HG03469 (cell line): ENCODE data around the gene RIMBP3C.
A peak's percentile ranks its signal among the peaks of the same experiment; 100 is the strongest.
"Not testable (repeated sequence)": the region's sequence is repeated elsewhere in the genome, so short reads cannot be mapped to it uniquely, and the experiment has no call there.

Experiments used
- ATAC-seq: cut with Tn5 transposase; IDR thresholded peaks from one replicate; pipeline ENCODE4 v1.9.1; 2021; ENCODE audit warnings: mild to moderate bottlenecking, moderate library complexity, moderate number of reproducible peaks; ENCODE audit not compliant: unreplicated experiment

The RIMBP3C gene

GRCh38 chr22:21551361-21551760, at the start of gene RIMBP3C:
RIMBP3C (minus strand) TSS chr22:21551461; CDS start chr22:21550976, 485 bp downstream.
- ATAC-seq = not testable (repeated sequence)

- no peak for ATAC-seq
Observed at GRCh38 chr22:21599053-21599893, 48.0 kb upstream of the RIMBP3C start.

GRCh38 chr22:21598302-21598701, 47.0 kb upstream of the RIMBP3C start:
- ATAC-seq = no peak

GRCh38 chr22:21596356-21597135, 45.3 kb upstream of the RIMBP3C start:
- ATAC-seq = not testable (repeated sequence)

GRCh38 chr22:21594865-21595452, 43.7 kb upstream of the RIMBP3C start:
- ATAC-seq = no peak

GRCh38 chr22:21593406-21594232, 42.4 kb upstream of the RIMBP3C start:
- no peak for ATAC-seq

GRCh38 chr22:21592422-21592821, 41.2 kb upstream of the RIMBP3C start:
- no peak for ATAC-seq

GRCh38 chr22:21591695-21592094, 40.4 kb upstream of the RIMBP3C start:
- no peak for ATAC-seq

- no peak for ATAC-seq
Observed at GRCh38 chr22:21590809-21591641, 39.8 kb upstream of the RIMBP3C start.

- ATAC-seq = no peak
Observed at GRCh38 chr22:21589396-21589795, 38.1 kb upstream of the RIMBP3C start.

GRCh38 chr22:21587803-21588611, 36.7 kb upstream of the RIMBP3C start:
- peak; percentile 76 for ATAC-seq

GRCh38 chr22:21585389-21585788, 34.1 kb upstream of the RIMBP3C start:
- ATAC-seq = no peak

GRCh38 chr22:21582801-21583740, 31.8 kb upstream of the RIMBP3C start:
- ATAC-seq = no peak

- ATAC-seq = not testable (repeated sequence)
Observed at GRCh38 chr22:21581009-21581713, 29.9 kb upstream of the RIMBP3C start.

GRCh38 chr22:21580623-21581007, 29.4 kb upstream of the RIMBP3C start:
- ATAC-seq = not testable (repeated sequence)

GRCh38 chr22:21579474-21579851, 28.2 kb upstream of the RIMBP3C start:
- ATAC-seq = no peak
